ENCODE results near the gene UNC5CL.

UNC5CL gene

DNA sequence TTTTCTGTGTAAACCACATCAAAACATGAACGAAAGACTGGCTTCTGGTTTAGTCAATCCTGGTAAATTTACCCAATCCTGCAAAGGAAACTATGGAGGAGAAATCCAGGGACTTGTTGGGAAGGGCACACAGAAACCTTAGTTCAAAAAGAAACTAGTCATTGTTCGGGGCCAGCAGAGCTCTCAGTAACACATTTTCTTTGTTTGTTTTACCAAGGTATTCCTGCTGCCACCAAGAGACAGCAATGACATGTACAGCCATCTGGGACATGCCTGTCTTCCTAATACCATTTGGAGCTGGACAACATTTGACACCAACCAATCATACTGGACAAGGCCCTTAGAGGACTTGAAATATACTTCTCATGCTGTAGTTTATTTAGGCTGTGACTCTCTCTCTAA is 24.9 kb upstream of the UNC5CL start:
- peaks cover 35% of the 10 kb centered on the region for H3K36me3 ChIP-seq (ENCODE audit: control insufficient read depth, insufficient read depth, low read length)
- H3K4me1 ChIP-seq (ENCODE audit: control insufficient read depth, insufficient read depth, low read length, poor library complexity, severe bottlenecking) = no peaks in the 10 kb centered on the region
- H3K9me3 ChIP-seq (ENCODE audit: control insufficient read depth, low read length) = no peaks in the 10 kb centered on the region
- DNase-seq = no peak
- no peak overlapping the region for H3K4me3 ChIP-seq (ENCODE audit: insufficient read depth, low read depth, low read length, poor library complexity, severe bottlenecking)
- no peak overlapping the region for H3K27ac ChIP-seq (ENCODE audit: insufficient read depth, low read length, poor library complexity, severe bottlenecking)
- no peaks in the 10 kb centered on the region for H3K27me3 ChIP-seq (replicated peaks; ENCODE audit: control insufficient read depth, insufficient read depth, low read length, poor library complexity, severe bottlenecking)

DNA sequence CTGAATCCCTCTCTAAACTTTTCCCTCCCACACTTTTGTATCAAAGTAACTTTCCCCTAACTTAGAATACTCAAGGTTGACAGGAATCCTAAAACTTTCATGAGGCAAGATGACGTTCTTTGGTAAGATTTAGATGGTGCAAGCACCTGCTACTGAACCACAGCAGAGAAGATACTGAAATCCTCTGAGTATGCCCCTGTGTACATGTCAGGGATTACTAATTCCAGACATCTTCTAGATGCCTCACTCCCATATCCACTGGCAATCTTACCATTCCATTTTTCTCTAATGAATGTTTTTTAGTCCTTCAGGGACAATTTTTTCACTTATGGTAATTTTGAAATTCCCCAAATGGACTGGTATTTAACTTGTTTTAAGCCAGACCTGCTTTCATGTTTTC is 23.0 kb upstream of the UNC5CL start:
- Histone ChIP-seq H3K36me3 (ENCODE audit: control insufficient read depth, insufficient read depth, low read length) (peaks cover 32% of the 10 kb centered on the region), H3K27ac (ENCODE audit: insufficient read depth, low read length, poor library complexity, severe bottlenecking) (no peak overlapping the region), H3K4me3 (ENCODE audit: insufficient read depth, low read depth, low read length, poor library complexity, severe bottlenecking) (no peak overlapping the region), H3K9me3 (ENCODE audit: control insufficient read depth, low read length) (no peaks in the 10 kb centered on the region), H3K4me1 (ENCODE audit: control insufficient read depth, insufficient read depth, low read length, poor library complexity, severe bottlenecking) (no peaks in the 10 kb centered on the region), H3K27me3 (replicated peaks; ENCODE audit: control insufficient read depth, insufficient read depth, low read length, poor library complexity, severe bottlenecking) (no peaks in the 10 kb centered on the region)
- DNase-seq = no peak

DNA sequence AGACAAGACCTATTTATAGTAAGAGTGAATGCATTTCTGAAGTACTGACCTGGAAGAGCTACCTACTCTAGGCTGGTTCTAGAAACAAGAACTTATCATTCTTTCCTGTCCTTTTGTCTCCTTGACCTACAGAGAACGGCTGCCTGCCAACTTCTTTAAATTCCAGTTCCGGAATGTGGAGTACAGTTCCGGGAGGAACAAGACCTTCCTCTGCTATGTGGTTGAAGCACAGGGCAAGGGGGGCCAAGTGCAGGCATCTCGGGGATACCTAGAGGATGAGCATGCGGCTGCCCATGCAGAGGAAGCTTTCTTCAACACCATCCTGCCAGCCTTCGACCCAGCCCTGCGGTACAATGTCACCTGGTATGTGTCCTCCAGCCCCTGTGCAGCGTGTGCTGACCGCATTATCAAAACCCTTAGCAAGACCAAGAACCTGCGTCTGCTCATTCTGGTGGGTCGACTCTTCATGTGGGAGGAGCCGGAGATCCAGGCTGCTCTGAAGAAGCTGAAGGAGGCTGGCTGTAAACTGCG is 22.2 kb upstream of the UNC5CL start:
- Histone ChIP-seq H3K9me3 (ENCODE audit: control insufficient read depth, low read length) (no peaks in the 10 kb centered on the region), H3K4me1 (ENCODE audit: control insufficient read depth, insufficient read depth, low read length, poor library complexity, severe bottlenecking) (no peaks in the 10 kb centered on the region), H3K27me3 (replicated peaks; ENCODE audit: control insufficient read depth, insufficient read depth, low read length, poor library complexity, severe bottlenecking) (no peaks in the 10 kb centered on the region), H3K4me3 (ENCODE audit: insufficient read depth, low read depth, low read length, poor library complexity, severe bottlenecking) (no peak overlapping the region), H3K36me3 (ENCODE audit: control insufficient read depth, insufficient read depth, low read length) (peaks cover 32% of the 10 kb centered on the region), H3K27ac (ENCODE audit: insufficient read depth, low read length, poor library complexity, severe bottlenecking) (no peak overlapping the region)
- no peak for DNase-seq

DNA sequence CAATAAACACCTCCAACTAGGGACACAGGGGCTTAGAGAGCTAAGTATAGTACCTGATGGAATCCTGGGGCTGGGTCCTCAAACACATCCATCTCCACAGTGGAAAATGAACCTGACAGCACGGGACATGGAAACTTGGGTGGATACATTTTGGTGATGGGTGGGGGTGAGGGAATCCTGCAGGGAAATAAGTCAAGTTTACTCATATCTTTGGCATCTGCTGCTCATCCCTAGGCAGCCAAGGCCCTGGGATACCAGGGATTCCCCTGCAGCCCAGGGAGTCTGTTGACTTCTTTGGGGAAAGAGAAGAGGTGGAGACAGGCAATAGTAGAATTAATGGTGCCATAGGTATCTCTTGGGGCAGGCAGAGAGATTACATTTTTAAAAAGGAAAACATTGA is 20.5 kb upstream of the UNC5CL start:
- Histone ChIP-seq H3K36me3 (ENCODE audit: control insufficient read depth, insufficient read depth, low read length) (peaks cover 25% of the 10 kb centered on the region), H3K27ac (ENCODE audit: insufficient read depth, low read length, poor library complexity, severe bottlenecking) (no peak overlapping the region), H3K27me3 (replicated peaks; ENCODE audit: control insufficient read depth, insufficient read depth, low read length, poor library complexity, severe bottlenecking) (no peaks in the 10 kb centered on the region), H3K4me1 (ENCODE audit: control insufficient read depth, insufficient read depth, low read length, poor library complexity, severe bottlenecking) (no peaks in the 10 kb centered on the region), H3K9me3 (ENCODE audit: control insufficient read depth, low read length) (no peaks in the 10 kb centered on the region), H3K4me3 (ENCODE audit: insufficient read depth, low read depth, low read length, poor library complexity, severe bottlenecking) (no peak overlapping the region)
- no peak for DNase-seq

DNA sequence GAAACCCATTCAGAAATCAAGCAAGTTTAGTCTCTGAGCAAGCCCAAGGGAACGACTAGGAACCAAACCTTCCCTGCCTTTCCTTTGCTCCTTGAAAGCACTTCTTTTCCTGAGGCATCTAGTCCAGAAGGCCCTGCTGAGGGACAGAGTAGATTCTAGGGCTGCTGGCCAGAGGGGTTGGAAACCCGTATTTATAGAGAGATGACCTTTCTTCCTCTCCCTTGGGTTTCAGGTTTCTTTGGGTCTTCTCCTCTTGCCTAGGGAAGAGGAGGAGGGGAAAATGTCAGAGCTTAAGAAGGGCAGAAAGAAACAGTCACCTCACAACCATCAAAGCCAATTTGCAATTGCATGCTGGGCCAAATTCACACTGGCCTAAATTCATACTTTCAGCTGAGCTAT is 19.8 kb upstream of the UNC5CL start:
- H3K9me3 ChIP-seq (ENCODE audit: control insufficient read depth, low read length) = no peaks in the 10 kb centered on the region
- no peak for DNase-seq
- no peak overlapping the region for H3K4me3 ChIP-seq (ENCODE audit: insufficient read depth, low read depth, low read length, poor library complexity, severe bottlenecking)
- no peak overlapping the region for H3K27ac ChIP-seq (ENCODE audit: insufficient read depth, low read length, poor library complexity, severe bottlenecking)
- no peaks in the 10 kb centered on the region for H3K4me1 ChIP-seq (ENCODE audit: control insufficient read depth, insufficient read depth, low read length, poor library complexity, severe bottlenecking)
- peaks cover 20% of the 10 kb centered on the region for H3K36me3 ChIP-seq (ENCODE audit: control insufficient read depth, insufficient read depth, low read length)
- H3K27me3 ChIP-seq (replicated peaks; ENCODE audit: control insufficient read depth, insufficient read depth, low read length, poor library complexity, severe bottlenecking) = no peaks in the 10 kb centered on the region

DNA sequence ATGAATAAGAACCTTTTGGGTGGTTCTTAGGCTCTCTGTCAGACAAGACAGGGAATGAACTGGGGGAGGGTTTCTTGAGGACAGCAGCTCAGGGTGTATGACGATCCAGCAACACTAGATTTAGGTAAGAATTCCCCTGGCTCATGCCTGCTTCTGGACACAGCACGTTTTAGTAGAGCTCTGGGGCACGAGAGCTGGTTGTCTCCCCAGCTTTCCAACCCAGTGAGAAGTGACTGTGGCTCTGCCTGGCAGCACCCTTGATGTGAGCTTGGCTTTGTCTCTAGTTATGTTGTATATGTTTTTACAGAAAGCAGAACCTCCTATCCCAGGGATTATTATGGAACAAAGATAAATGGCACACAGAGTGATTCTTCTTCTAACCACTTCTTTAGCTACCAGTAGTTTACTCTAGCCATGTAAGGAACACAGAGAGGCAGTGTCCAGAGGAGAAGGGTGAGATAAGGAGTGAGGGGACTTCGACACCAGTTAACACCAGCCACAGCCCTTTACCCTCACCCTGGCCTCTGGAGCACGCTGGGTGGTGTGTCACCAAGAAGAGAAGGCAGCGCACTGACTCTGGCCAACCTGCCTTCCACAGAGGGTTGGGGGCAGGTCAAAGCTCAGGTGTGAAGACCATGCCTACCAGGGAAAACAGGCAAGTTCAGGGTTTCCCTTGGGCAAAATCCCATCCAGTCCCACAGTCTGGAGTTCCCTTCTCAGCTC is 17.9 kb upstream of the UNC5CL start:
- H3K27me3 ChIP-seq (replicated peaks; ENCODE audit: control insufficient read depth, insufficient read depth, low read length, poor library complexity, severe bottlenecking) = no peaks in the 10 kb centered on the region
- DNase-seq = no peak
- peaks cover 7% of the 10 kb centered on the region for H3K4me1 ChIP-seq (ENCODE audit: control insufficient read depth, insufficient read depth, low read length, poor library complexity, severe bottlenecking)
- H3K27ac ChIP-seq (ENCODE audit: insufficient read depth, low read length, poor library complexity, severe bottlenecking) = no peak overlapping the region
- peaks cover 11% of the 10 kb centered on the region for H3K36me3 ChIP-seq (ENCODE audit: control insufficient read depth, insufficient read depth, low read length)
- H3K4me3 ChIP-seq (ENCODE audit: insufficient read depth, low read depth, low read length, poor library complexity, severe bottlenecking) = no peak overlapping the region
- H3K9me3 ChIP-seq (ENCODE audit: control insufficient read depth, low read length) = no peaks in the 10 kb centered on the region

DNA sequence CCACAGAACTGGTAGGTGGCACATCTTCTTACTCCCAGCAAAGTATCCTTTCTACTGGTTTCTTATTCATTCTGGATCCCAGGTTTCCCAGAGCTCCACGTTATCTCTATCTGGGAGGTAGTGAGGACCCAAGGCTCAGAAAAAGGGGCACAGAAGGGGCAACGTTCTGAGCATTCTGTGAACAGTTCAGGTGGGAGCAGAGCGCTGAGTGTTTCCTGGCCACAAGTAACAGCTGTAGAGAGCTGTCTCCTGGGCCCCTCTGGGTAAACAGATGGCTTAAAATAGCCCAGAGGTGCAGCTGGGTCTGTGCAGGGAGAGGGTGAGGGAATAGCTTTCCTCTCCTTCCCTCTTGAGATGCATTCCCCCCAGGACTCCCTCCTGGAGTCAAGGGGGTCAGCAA is 16.1 kb upstream of the UNC5CL start:
- H3K36me3 ChIP-seq (ENCODE audit: control insufficient read depth, insufficient read depth, low read length) = no peaks in the 10 kb centered on the region
- peaks cover 7% of the 10 kb centered on the region for H3K4me1 ChIP-seq (ENCODE audit: control insufficient read depth, insufficient read depth, low read length, poor library complexity, severe bottlenecking)
- H3K27me3 ChIP-seq (replicated peaks; ENCODE audit: control insufficient read depth, insufficient read depth, low read length, poor library complexity, severe bottlenecking) = no peaks in the 10 kb centered on the region
- no peak overlapping the region for H3K27ac ChIP-seq (ENCODE audit: insufficient read depth, low read length, poor library complexity, severe bottlenecking)
- no peaks in the 10 kb centered on the region for H3K9me3 ChIP-seq (ENCODE audit: control insufficient read depth, low read length)
- H3K4me3 ChIP-seq (ENCODE audit: insufficient read depth, low read depth, low read length, poor library complexity, severe bottlenecking) = no peak overlapping the region
- no peak for DNase-seq

DNA sequence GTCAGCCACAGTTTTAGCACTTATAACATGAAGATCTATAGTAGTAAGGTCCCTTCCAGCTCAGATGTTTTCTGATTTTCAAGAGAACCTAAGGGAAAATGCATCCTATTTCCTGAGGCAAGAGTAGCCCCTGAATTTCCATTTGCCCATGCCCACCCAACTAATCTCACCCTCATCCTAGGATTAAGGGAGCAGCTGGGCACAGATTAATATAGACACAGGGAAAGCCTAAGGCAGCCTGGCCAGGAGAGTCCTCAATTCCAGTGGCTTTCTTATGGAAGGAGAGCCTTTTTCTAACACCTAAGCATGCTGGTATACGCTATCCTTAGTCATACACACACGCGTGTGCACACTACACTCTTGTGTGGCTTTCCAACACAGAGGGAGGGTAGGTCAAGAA is 15.5 kb upstream of the UNC5CL start:
- Histone ChIP-seq H3K9me3 (ENCODE audit: control insufficient read depth, low read length) (no peaks in the 10 kb centered on the region), H3K4me1 (ENCODE audit: control insufficient read depth, insufficient read depth, low read length, poor library complexity, severe bottlenecking) (peaks cover 7% of the 10 kb centered on the region), H3K27me3 (replicated peaks; ENCODE audit: control insufficient read depth, insufficient read depth, low read length, poor library complexity, severe bottlenecking) (no peaks in the 10 kb centered on the region), H3K36me3 (ENCODE audit: control insufficient read depth, insufficient read depth, low read length) (no peaks in the 10 kb centered on the region), H3K27ac (ENCODE audit: insufficient read depth, low read length, poor library complexity, severe bottlenecking) (no peak overlapping the region), H3K4me3 (ENCODE audit: insufficient read depth, low read depth, low read length, poor library complexity, severe bottlenecking) (no peak overlapping the region)
- DNase-seq = no peak

DNA sequence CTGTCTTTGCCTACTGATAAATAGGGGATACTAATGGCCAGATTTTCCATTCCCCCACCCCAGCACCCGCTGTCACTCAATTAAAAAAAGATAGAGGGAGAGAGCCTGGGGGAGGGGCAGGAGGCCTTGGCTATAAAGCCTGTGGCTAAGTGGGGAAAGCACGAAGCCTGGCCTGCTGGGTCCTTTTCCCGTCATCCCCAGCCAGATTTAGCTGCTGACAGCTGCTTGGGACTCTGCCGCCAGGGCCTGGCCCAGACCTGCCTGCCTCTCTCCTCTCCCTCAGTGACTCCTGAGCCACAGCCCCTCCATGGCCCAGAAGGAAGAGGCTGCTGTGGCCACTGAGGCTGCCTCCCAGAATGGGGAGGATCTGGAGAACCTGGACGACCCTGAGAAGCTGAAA is 14.0 kb upstream of the UNC5CL start, which contains the start of gene APOBEC2:
Gene APOBEC2 (plus strand): TSS at position 162 of the 400 bp plus-strand sequence. CDS start 146 bp downstream, at position 308.
- Histone ChIP-seq H3K9me3 (ENCODE audit: control insufficient read depth, low read length) (no peaks in the 10 kb centered on the region), H3K27ac (ENCODE audit: insufficient read depth, low read length, poor library complexity, severe bottlenecking) (no peak within 1 kb of the TSS), H3K27me3 (replicated peaks; ENCODE audit: control insufficient read depth, insufficient read depth, low read length, poor library complexity, severe bottlenecking) (no peaks in the 10 kb centered on the region), H3K4me3 (ENCODE audit: insufficient read depth, low read depth, low read length, poor library complexity, severe bottlenecking) (no peak within 1 kb of the TSS), H3K4me1 (ENCODE audit: control insufficient read depth, insufficient read depth, low read length, poor library complexity, severe bottlenecking) (peaks cover 7% of the 10 kb centered on the region), H3K36me3 (ENCODE audit: control insufficient read depth, insufficient read depth, low read length) (no peaks in the 10 kb centered on the region)
- no peak for DNase-seq

DNA sequence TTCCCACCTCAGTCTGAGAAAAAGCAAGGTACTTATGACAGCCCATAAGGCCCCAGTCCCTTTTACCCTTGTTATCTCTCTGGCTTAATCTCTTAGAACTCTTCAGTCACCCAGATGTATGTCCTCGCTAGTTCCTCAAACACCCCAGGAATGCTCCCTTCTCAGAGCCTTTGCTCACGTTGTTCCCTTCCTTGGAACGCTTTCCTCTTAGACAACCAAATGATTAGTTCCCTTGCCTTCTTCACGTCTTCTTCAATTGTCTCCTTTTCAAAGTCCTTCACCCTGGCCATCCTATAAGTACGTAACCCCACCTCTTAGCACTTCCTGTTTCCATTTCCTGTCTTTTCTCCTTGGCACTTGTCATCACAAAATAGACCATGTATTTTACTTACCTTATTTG is 12.9 kb upstream of the UNC5CL start:
- Histone ChIP-seq H3K9me3 (ENCODE audit: control insufficient read depth, low read length) (no peaks in the 10 kb centered on the region), H3K36me3 (ENCODE audit: control insufficient read depth, insufficient read depth, low read length) (no peaks in the 10 kb centered on the region), H3K4me3 (ENCODE audit: insufficient read depth, low read depth, low read length, poor library complexity, severe bottlenecking) (no peak overlapping the region), H3K4me1 (ENCODE audit: control insufficient read depth, insufficient read depth, low read length, poor library complexity, severe bottlenecking) (peaks cover 7% of the 10 kb centered on the region), H3K27me3 (replicated peaks; ENCODE audit: control insufficient read depth, insufficient read depth, low read length, poor library complexity, severe bottlenecking) (no peaks in the 10 kb centered on the region), H3K27ac (ENCODE audit: insufficient read depth, low read length, poor library complexity, severe bottlenecking) (no peak overlapping the region)
- no peak for DNase-seq

Data from effector memory CD4-positive, alpha-beta T cell (primary cell).